ENCODE measurements around the gene HBG2. TPM values are rescaled to one million over a fixed set of nuclear protein-coding genes. Genes with fewer than 3 reads are reported as not detected.

The HBG2 gene
- total and polyA plus RNA-seq, 2 of the 4 experiments (the other 2 are of a cell fraction) = 0.54 TPM; not detected in 1

DNA sequence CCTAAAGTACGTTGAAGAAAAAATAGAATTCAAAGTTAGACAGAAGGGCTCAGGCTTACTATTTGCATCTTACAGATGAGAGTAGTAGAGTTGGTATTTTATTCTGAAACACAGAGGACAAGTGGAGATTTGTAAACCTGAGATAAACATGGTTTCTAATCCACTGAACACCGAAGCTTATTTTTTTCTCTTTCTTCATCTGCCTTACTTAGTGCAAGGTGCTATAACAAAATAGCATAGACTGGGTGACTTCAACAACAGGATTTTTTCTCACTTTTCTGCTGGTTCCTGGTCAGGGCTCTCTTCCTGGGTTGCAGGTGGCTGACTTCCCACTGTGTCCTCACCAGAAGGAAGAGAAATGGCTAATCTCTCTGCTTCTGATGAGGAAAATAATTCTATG lies 2.8 kb downstream of the HBG2 start:
- no peak overlapping the region for H3K27ac ChIP-seq (ENCODE audit: insufficient read depth, low read length)
- intact Hi-C loops (cut with micrococcal nuclease) (no loop called here), dilution Hi-C loops (cut with HindIII; ENCODE audit: low sequenced_read_pairs, unreplicated experiment) (no loop called here), in situ Hi-C loops (cut with MboI; ENCODE audit: low sequenced_read_pairs) (no loop called here)
- no peak overlapping the region for H3K23ac ChIP-seq (ENCODE audit: low read depth, low read length)
- DNase-seq = no peak
- H3K18ac ChIP-seq (ENCODE audit: low read depth, low read length) = no peak overlapping the region
- ChIA-PET CTCF (no interaction called here), POLR2A (ENCODE audit: unreplicated experiment) (no interaction called here)
- TF ChIP-seq CHD1 (IDR thresholded peaks at IDR 0.05; ENCODE audit: low read depth, low read length) (no peak), MAZ (IDR thresholded peaks at IDR 0.05; ENCODE audit: borderline replicate concordance, low read depth, low read length) (no peak), SMC3 (IDR thresholded peaks at IDR 0.05; ENCODE audit: low read depth, low read length) (no peak), BHLHE40 (IDR thresholded peaks at IDR 0.05; ENCODE audit: low read depth, low read length) (no peak), RFX5 (IDR thresholded peaks at IDR 0.05; ENCODE audit: low read depth, low read length) (no peak)
- TF ChIP-seq, protein P1, sequence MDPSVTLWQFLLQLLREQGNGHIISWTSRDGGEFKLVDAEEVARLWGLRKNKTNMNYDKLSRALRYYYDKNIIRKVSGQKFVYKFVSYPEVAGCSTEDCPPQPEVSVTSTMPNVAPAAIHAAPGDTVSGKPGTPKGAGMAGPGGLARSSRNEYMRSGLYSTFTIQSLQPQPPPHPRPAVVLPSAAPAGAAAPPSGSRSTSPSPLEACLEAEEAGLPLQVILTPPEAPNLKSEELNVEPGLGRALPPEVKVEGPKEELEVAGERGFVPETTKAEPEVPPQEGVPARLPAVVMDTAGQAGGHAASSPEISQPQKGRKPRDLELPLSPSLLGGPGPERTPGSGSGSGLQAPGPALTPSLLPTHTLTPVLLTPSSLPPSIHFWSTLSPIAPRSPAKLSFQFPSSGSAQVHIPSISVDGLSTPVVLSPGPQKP (IDR thresholded peaks at IDR 0.05; ENCODE audit: borderline replicate concordance, low read depth, low read length) = no peak
- H2BK15ac ChIP-seq (ENCODE audit: low read depth, low read length) = no peak overlapping the region
- no peaks in the 10 kb centered on the region for H3K9me3 ChIP-seq (ENCODE audit: control insufficient read depth, insufficient read depth, low read length)
- no peak overlapping the region for H4K8ac ChIP-seq (ENCODE audit: low read depth in 2 of 2, low read length in 2 of 2)
- no peaks in the 10 kb centered on the region for H3K27me3 ChIP-seq (ENCODE audit: control insufficient read depth, insufficient read depth, low read length)
- H3K36me3 ChIP-seq (ENCODE audit: control insufficient read depth, insufficient read depth, low read length) = no peaks in the 10 kb centered on the region
- H3K56ac ChIP-seq (ENCODE audit: extremely low read depth, insufficient read depth, low read length) = no peak overlapping the region
- H2AK5ac ChIP-seq (ENCODE audit: low read depth, low read length) = no peak overlapping the region
- H3K4ac ChIP-seq (ENCODE audit: low read depth, low read length) = no peak overlapping the region
- no peak overlapping the region for H4K5ac ChIP-seq (ENCODE audit: low read depth, low read length)
- H2BK5ac ChIP-seq (ENCODE audit: low read depth, low read length, poor library complexity, severe bottlenecking) = no peak overlapping the region
- H2BK120ac ChIP-seq (ENCODE audit: low read depth, low read length) = no peak overlapping the region
- peaks cover 2% of the 10 kb centered on the region; the same call in 1 of the 2 replicates for H3K9me1 ChIP-seq (ENCODE audit: insufficient read depth, low read length)
- no peaks in the 10 kb centered on the region for H4K20me1 ChIP-seq (ENCODE audit: insufficient read depth, low read length)
- H2AK9ac ChIP-seq (replicated peaks; ENCODE audit: low read depth, low read length, poor library complexity) = no peak overlapping the region
- BruUV-seq (replicated peaks) = no TSS peak
- no peak overlapping the region for H2AFZ ChIP-seq (replicated peaks; ENCODE audit: low read length, poor library complexity)
- H3K14ac ChIP-seq (replicated peaks; ENCODE audit: low read depth, low read length) = no peak overlapping the region
- ATAC-seq (ENCODE audit: low read depth) = no peak
- no peak overlapping the region for H4K91ac ChIP-seq (ENCODE audit: insufficient read depth, low read depth, low read length)
- no peak overlapping the region for H3K4me3 ChIP-seq (ENCODE audit: insufficient read depth, low read depth, low read length)
- no peak overlapping the region for H3K4me2 ChIP-seq (ENCODE audit: low read depth, low read length)
- no peak overlapping the region for H3K9ac ChIP-seq (ENCODE audit: low read depth, low read length)
- no peaks in the 10 kb centered on the region for H3K4me1 ChIP-seq (ENCODE audit: control insufficient read depth, insufficient read depth, low read length)
- WGBS, 2 experiments (ENCODE audit: extremely low coverage in 2 of 2, insufficient read length in 1 of 2) = no CpG with 5 or more reads among the region's 2 CpGs
- H3K79me1 ChIP-seq (ENCODE audit: low read depth in 1 of 2, low read length in 2 of 2) = no peaks in the 10 kb centered on the region
- H2BK20ac ChIP-seq (ENCODE audit: low read depth, low read length) = no peak overlapping the region

Data from IMR-90 (cell line).